Posterior vena cava (tissue), 2 donors: ENCODE data around the gene HOXD8. TPM values are rescaled to one million over a fixed set of nuclear protein-coding genes. Genes with fewer than 3 reads are reported as not detected.

Experiments
- DNase-seq: peaks from one replicate; pipeline ENCODE4 v3.0.0-alpha.2; 2020; ENCODE audit warnings: low spot score
- intact Hi-C, 2 donors: fragments of 100-400 bp; cut with DNase I; formaldehyde crosslinking; loops; one replicate each; pipeline versions ENCODE4 v1.14.1 to v1.14.2; 2022 to 2023
- total RNA-seq, 2 donors: library from RNA; stranded (reverse); fragmentation: NEBNext Ultra II Directional; extraction: Animal tissue kit (Norgen Biotek cat#: 25700); gene quantifications; one replicate each; pipeline ENCODE4 v1.2.1, GENCODE V29; 2021
- donor health status: DM: yes; HTN: yes; CAD: no.
- donor health status: DM: yes; HTN: yes; CAD: no.

Gene HOXD8
- total RNA-seq, 2 donors from 2014 or later: 30.6 to 31.3 TPM

GRCh38 chr2:176161825-176162626, 32.5 kb downstream of the HOXD8 start:
- intact Hi-C loops: no loop called here
- DNase-seq: no peak

- DNase-seq: no peak
- intact Hi-C loops: no loop called here
Observed at GRCh38 chr2:176162911-176163671, 33.6 kb downstream of the HOXD8 start.

- intact Hi-C loops: no loop called here
- no peak for DNase-seq
Observed at GRCh38 chr2:176163672-176164056, 34.2 kb downstream of the HOXD8 start.

GRCh38 chr2:176164201-176164600, 34.7 kb downstream of the HOXD8 start:
- intact Hi-C loops: no loop called here
- DNase-seq: no peak

GRCh38 chr2:176164611-176165369, 35.3 kb downstream of the HOXD8 start:
- DNase-seq: no peak
- intact Hi-C loops: no loop called here

GRCh38 chr2:176165370-176166050, 36.0 kb downstream of the HOXD8 start:
- intact Hi-C loops: no loop called here

GRCh38 chr2:176166272-176166671, 36.8 kb downstream of the HOXD8 start:
- intact Hi-C loops: no loop called here
- no peak for DNase-seq

More at GRCh38 chr2:176165370-176166050, 36.0 kb downstream of the HOXD8 start:
- no peak for DNase-seq

GRCh38 chr2:176167398-176167797, 37.9 kb downstream of the HOXD8 start:
- intact Hi-C loops: no loop called here
- DNase-seq: no peak

GRCh38 chr2:176169181-176169580, 39.7 kb downstream of the HOXD8 start:
- DNase-seq: no peak
- intact Hi-C loops: no loop called here

- no peak for DNase-seq
- intact Hi-C loops: no loop called here
Observed at GRCh38 chr2:176169711-176170110, 40.2 kb downstream of the HOXD8 start.

GRCh38 chr2:176170602-176171305, 41.2 kb downstream of the HOXD8 start:
- intact Hi-C loops: no loop called here
- no peak for DNase-seq

- DNase-seq: no peak
- intact Hi-C loops: no loop called here
Observed at GRCh38 chr2:176171351-176172006, 42.0 kb downstream of the HOXD8 start.

- DNase-seq: no peak
- intact Hi-C loops: no loop called here
Observed at GRCh38 chr2:176172007-176172894, 42.7 kb downstream of the HOXD8 start.

GRCh38 chr2:176172895-176173566, 43.5 kb downstream of the HOXD8 start:
- intact Hi-C loops: no loop called here
- no peak for DNase-seq

GRCh38 chr2:176173567-176174381, 44.3 kb downstream of the HOXD8 start:
- DNase-seq: no peak
- intact Hi-C loops: no loop called here

- intact Hi-C loops: no loop called here
- DNase-seq: no peak
Observed at GRCh38 chr2:176174382-176174823, 44.9 kb downstream of the HOXD8 start.
